Endodermal cell (in vitro differentiated cells): ENCODE data around the gene IYD. TPM values are rescaled to one million over a fixed set of nuclear protein-coding genes. Genes with fewer than 3 reads are reported as not detected.

ENCODE experiments used
- DNase-seq: peaks from one replicate; pipeline ENCODE4 v3.0.0-alpha.2; 2017
- H3K27ac ChIP-seq: 2 replicates; pipeline ENCODE4 v1.5.1; 2013; ENCODE audit warnings: mild to moderate bottlenecking, low read depth, low read length, moderate library complexity
- H3K27me3 ChIP-seq: 2 replicates; pipeline ENCODE4 v1.6.1; 2013; ENCODE audit warnings: mild to moderate bottlenecking, low read length, moderate library complexity; ENCODE audit not compliant: insufficient read depth, control insufficient read depth, poor library complexity, severe bottlenecking
- H3K36me3 ChIP-seq: 2 replicates; pipeline ENCODE4 v1.7.0; 2013; ENCODE audit warnings: mild to moderate bottlenecking, low read length, moderate library complexity; ENCODE audit not compliant: control insufficient read depth, insufficient read depth
- H3K4me1 ChIP-seq: one replicate; pipeline ENCODE4 v1.7.0; 2013; ENCODE audit warnings: low read length; ENCODE audit not compliant: control insufficient read depth, insufficient read depth
- H3K4me3 ChIP-seq: 2 replicates; pipeline ENCODE4 v1.5.1; 2013; ENCODE audit warnings: mild to moderate bottlenecking, low read length, moderate library complexity
- H3K9ac ChIP-seq: 2 replicates; pipeline ENCODE4 v1.6.1; 2013; ENCODE audit warnings: mild to moderate bottlenecking, low read length, moderate library complexity; ENCODE audit not compliant: poor library complexity, severe bottlenecking; ENCODE audit errors: extremely low read depth
- H3K9me3 ChIP-seq: 2 replicates; pipeline ENCODE4 v1.6.1; 2013; ENCODE audit warnings: mild to moderate bottlenecking, low read length, moderate library complexity; ENCODE audit not compliant: control insufficient read depth
- H3K27ac Mint-ChIP-seq: 2 replicates; pipeline ENCODE4 v1.8.0; 2020; ENCODE audit warnings: mixed read lengths
- H3K27me3 Mint-ChIP-seq: 2 replicates; pipeline ENCODE4 v1.8.0; 2021; ENCODE audit warnings: mild to moderate bottlenecking, mixed read lengths; ENCODE audit not compliant: insufficient read depth
- H3K36me3 Mint-ChIP-seq: 2 replicates; pipeline ENCODE4 v1.8.0; 2020; ENCODE audit warnings: low read depth, mixed read lengths
- H3K4me1 Mint-ChIP-seq: 2 replicates; pipeline ENCODE4 v1.8.0; 2020; ENCODE audit warnings: mixed read lengths
- H3K4me3 Mint-ChIP-seq: 2 replicates; pipeline ENCODE4 v1.8.0; 2020; ENCODE audit warnings: mild to moderate bottlenecking, moderate library complexity, mixed read lengths
- H3K9me3 Mint-ChIP-seq: 2 replicates; pipeline ENCODE4 v1.8.0; 2020; ENCODE audit warnings: mild to moderate bottlenecking, mixed read lengths
- WGBS, 2 experiments: methylation state at CpG; one replicate each; pipeline versions ENCODE4 v1.1.5 to v1.1.7; 2013; ENCODE audit warnings: missing lambda C conversion rate in 2 of 2, mixed read lengths in 1 of 2; ENCODE audit not compliant: insufficient coverage in 1 of 2, insufficient read length in 1 of 2; 5-methylcytosine and 5-hydroxymethylcytosine counted together
- total RNA-seq, 2 donors: library from RNA; stranded (reverse); fragmentation: NEBNext Ultra II Directional in 1 of 2; extraction: Animal tissue kit (Norgen Biotek cat#: 25700) in 1 of 2; gene quantifications; 2 replicates in 1 of 2; 3 replicates in 1 of 2; pipeline ENCODE4 v1.2.1, GENCODE V29; 2021
- TF ChIP-seq, protein P1 (sequence below): fragments of 200-600 bp; sonication (generic); conservative IDR thresholded peaks from 2 replicates; pipeline ENCODE4 v1.5.0; 2021; ENCODE audit warnings: antibody characterized with exemption, mild to moderate bottlenecking

IYD gene
- total RNA-seq, 2 donors from 2014 or later, result not detected

GRCh38 chr6:150334790-150335783 is 33.7 kb upstream of the IYD start:
- no peak overlapping the region for H3K4me3 ChIP-seq
- Mint-ChIP-seq H3K27ac (peak overlapping the region; percentile 9), H3K4me1 (no peaks in the 10 kb centered on the region), H3K4me3 (no peak overlapping the region), H3K36me3 (no peaks in the 10 kb centered on the region), H3K27me3 (no peaks in the 10 kb centered on the region), H3K9me3 (no peaks in the 10 kb centered on the region)
- no peaks in the 10 kb centered on the region for H3K36me3 ChIP-seq
- H3K9ac ChIP-seq, result no peak overlapping the region
- no peaks in the 10 kb centered on the region for H3K27me3 ChIP-seq
- TF ChIP-seq, protein P1, sequence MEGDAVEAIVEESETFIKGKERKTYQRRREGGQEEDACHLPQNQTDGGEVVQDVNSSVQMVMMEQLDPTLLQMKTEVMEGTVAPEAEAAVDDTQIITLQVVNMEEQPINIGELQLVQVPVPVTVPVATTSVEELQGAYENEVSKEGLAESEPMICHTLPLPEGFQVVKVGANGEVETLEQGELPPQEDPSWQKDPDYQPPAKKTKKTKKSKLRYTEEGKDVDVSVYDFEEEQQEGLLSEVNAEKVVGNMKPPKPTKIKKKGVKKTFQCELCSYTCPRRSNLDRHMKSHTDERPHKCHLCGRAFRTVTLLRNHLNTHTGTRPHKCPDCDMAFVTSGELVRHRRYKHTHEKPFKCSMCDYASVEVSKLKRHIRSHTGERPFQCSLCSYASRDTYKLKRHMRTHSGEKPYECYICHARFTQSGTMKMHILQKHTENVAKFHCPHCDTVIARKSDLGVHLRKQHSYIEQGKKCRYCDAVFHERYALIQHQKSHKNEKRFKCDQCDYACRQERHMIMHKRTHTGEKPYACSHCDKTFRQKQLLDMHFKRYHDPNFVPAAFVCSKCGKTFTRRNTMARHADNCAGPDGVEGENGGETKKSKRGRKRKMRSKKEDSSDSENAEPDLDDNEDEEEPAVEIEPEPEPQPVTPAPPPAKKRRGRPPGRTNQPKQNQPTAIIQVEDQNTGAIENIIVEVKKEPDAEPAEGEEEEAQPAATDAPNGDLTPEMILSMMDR, result peak; percentile 92
- no peaks in the 10 kb centered on the region for H3K4me1 ChIP-seq
- H3K27ac ChIP-seq, result no peak overlapping the region
- H3K9me3 ChIP-seq, result no peaks in the 10 kb centered on the region
- WGBS, 2 experiments, result 74 to 77% methylated on average over 4 to 7 of the region's 7 CpGs
- peak; percentile 81 for DNase-seq

- DNase-seq, result no peak
- H3K9ac ChIP-seq, result no peak overlapping the region
- H3K27me3 ChIP-seq, result no peaks in the 10 kb centered on the region
- Mint-ChIP-seq H3K27me3 (no peaks in the 10 kb centered on the region), H3K27ac (no peak overlapping the region), H3K36me3 (no peaks in the 10 kb centered on the region), H3K4me1 (no peaks in the 10 kb centered on the region), H3K9me3 (no peaks in the 10 kb centered on the region), H3K4me3 (no peak overlapping the region)
- H3K4me1 ChIP-seq, result no peaks in the 10 kb centered on the region
- H3K27ac ChIP-seq, result no peak overlapping the region
- no peak overlapping the region for H3K4me3 ChIP-seq
- TF ChIP-seq, protein P1, result no peak
- H3K9me3 ChIP-seq, result no peaks in the 10 kb centered on the region
- H3K36me3 ChIP-seq, result no peaks in the 10 kb centered on the region
- WGBS, 2 experiments, result 38 to 70% methylated on average over 1 to 4 of the region's 4 CpGs
These were observed 32.5 kb upstream of the IYD start for GRCh38 chr6:150336299-150336698.

DNA sequence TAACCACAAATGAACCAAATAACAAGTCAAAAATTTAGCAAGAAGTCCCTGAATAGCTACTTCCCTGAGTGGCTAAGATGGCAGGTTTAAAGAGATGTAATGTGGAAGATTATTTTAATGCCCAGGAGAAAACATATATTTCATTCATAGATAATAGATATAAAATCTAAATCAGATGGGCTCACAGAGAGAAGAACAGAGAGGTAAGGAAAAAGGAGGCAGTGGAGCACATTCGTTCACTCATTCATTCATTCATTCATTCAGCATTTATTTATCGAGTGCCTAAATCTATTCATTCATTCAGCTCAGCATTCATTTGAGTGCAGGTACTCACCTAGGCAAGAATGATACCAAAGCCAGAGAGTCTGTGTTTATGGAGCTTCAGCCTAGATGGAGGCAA is 32.1 kb upstream of the IYD start:
- no peaks in the 10 kb centered on the region for H3K4me1 Mint-ChIP-seq
- Histone ChIP-seq H3K36me3 (no peaks in the 10 kb centered on the region), H3K9me3 (no peaks in the 10 kb centered on the region), H3K4me3 (no peak overlapping the region), H3K27ac (no peak overlapping the region), H3K4me1 (no peaks in the 10 kb centered on the region), H3K27me3 (no peaks in the 10 kb centered on the region), H3K9ac (no peak overlapping the region)
- H3K27me3 Mint-ChIP-seq, result no peaks in the 10 kb centered on the region
- TF ChIP-seq, protein P1, result no peak
- no peak overlapping the region for H3K27ac Mint-ChIP-seq
- no peak overlapping the region for H3K4me3 Mint-ChIP-seq
- no peaks in the 10 kb centered on the region for H3K9me3 Mint-ChIP-seq
- 89% methylated on average over 2 of the region's 2 CpGs; no CpG with 5 or more reads in 1 of the 2 experiments for WGBS, 2 experiments
- no peaks in the 10 kb centered on the region for H3K36me3 Mint-ChIP-seq
- DNase-seq, result no peak
